Tibial nerve (tissue), 4 donors: ENCODE measurements around the gene MSANTD1. TPM values are rescaled to one million over a fixed set of nuclear protein-coding genes. Genes with fewer than 3 reads are reported as not detected.

ENCODE experiments used
- DNase-seq, 2 donors: peaks; one replicate each; pipeline ENCODE4 v3.0.0-alpha.2; 2019; ENCODE audit warnings: low spot score in 2 of 2
- H3K27ac ChIP-seq, 4 donors: fragments of 200-600 bp; sonication (generic) in 3 of 4; one replicate each; pipeline ENCODE4 v1.5.1; 2017 to 2019; ENCODE audit warnings: mild to moderate bottlenecking in 1 of 4
- H3K27me3 ChIP-seq, 2 donors: fragments of 200-600 bp; sonication (generic) in 1 of 2; one replicate each; pipeline versions ENCODE4 v1.5.1 to v1.6.0; 2017 to 2019
- H3K36me3 ChIP-seq, 3 donors: fragments of 200-600 bp; sonication (generic); one replicate each; pipeline ENCODE4 v1.5.1; 2018 to 2019
- H3K4me1 ChIP-seq, 4 donors: fragments of 200-600 bp; sonication (generic) in 3 of 4; one replicate each; pipeline ENCODE4 v1.5.1; 2017 to 2019
- H3K4me3 ChIP-seq, 4 donors: fragments of 200-600 bp; sonication (generic) in 3 of 4; one replicate each; pipeline ENCODE4 v1.5.1; 2017 to 2019; ENCODE audit warnings: mild to moderate bottlenecking in 1 of 4, moderate library complexity in 1 of 4
- H3K9me3 ChIP-seq, 4 donors: fragments of 200-600 bp; sonication (generic) in 3 of 4; one replicate each; pipeline ENCODE4 v1.5.1; 2017 to 2019
- CTCF ChIP-seq, 5 experiments: fragments of 200-600 bp in 3 of 5; fragments of 450-650 bp in 2 of 5; sonication (generic) in 3 of 5; IDR thresholded peaks; one replicate each; pipeline ENCODE4 v1.5.1; 2016 to 2019; ENCODE audit warnings: antibody characterized with exemption in 5 of 5, mild to moderate bottlenecking in 3 of 5, moderate library complexity in 2 of 5
- EP300 ChIP-seq, 2 donors: sonication (generic); formaldehyde crosslinking; IDR thresholded peaks; one replicate each; pipeline ENCODE4 v1.6.1; 2017; ENCODE audit warnings: antibody characterized with exemption in 2 of 2, mild to moderate bottlenecking in 1 of 2
- POLR2A ChIP-seq, 2 donors: fragments of 450-650 bp; IDR thresholded peaks; one replicate each; pipeline ENCODE4 v1.6.1; 2017; ENCODE audit warnings: antibody characterized with exemption in 2 of 2, mild to moderate bottlenecking in 2 of 2, moderate library complexity in 2 of 2
- WGBS, 2 donors: methylation state at CpG; one replicate each; pipeline ENCODE4 v1.1.5; 2018; 5-methylcytosine and 5-hydroxymethylcytosine counted together
- total RNA-seq, 4 donors: library from RNA; depleted of rRNA; stranded (reverse); fragments of >200 nt; gene quantifications; one replicate each; pipeline ENCODE4 v1.1.0, GENCODE V29; 2016

Gene MSANTD1
- 1 to 10 TPM; 1.2 to 2.0 (median 1.4) TPM for total RNA-seq

- H3K27ac ChIP-seq: no peak within 1 kb of the TSS
- peaks cover 0 to 32% (median 0%) of the 10 kb centered on the region in 3 donors for H3K36me3 ChIP-seq
- H3K4me1 ChIP-seq: peaks cover 0 to 4% (median 0%) of the 10 kb centered on the region in 4 donors
- H3K9me3 ChIP-seq: no peaks in the 10 kb centered on the region
- no peak for TF ChIP-seq EP300 (IDR thresholded peaks at IDR 0.05)
- H3K27me3 ChIP-seq: no peaks in the 10 kb centered on the region
- DNase-seq: no peak
- WGBS, 2 donors: 85 to 86% methylated on average over 67 to 70 of the region's 72 CpGs
- no peak within 1 kb of the TSS for H3K4me3 ChIP-seq
Measured at GRCh38 chr4:3248811-3249661, at the start of gene MSANTD1. TSS of gene MSANTD1 (plus strand) at chr4:3249159. CDS start at chr4:3249223, 64 bp downstream.

GRCh38 chr4:3199653-3200422, 49.1 kb upstream of the MSANTD1 start:
- 93% methylated on average over 17 of the region's 17 CpGs for WGBS, 2 donors
- Histone ChIP-seq H3K27ac (no peak overlapping the region), H3K4me1 (peaks cover 0 to 40% (median 14%) of the 10 kb centered on the region in 4 donors), H3K27me3 (no peaks in the 10 kb centered on the region), H3K9me3 (no peaks in the 10 kb centered on the region), H3K4me3 (no peak overlapping the region), H3K36me3 (peaks cover 0 to 84% (median 7%) of the 10 kb centered on the region in 3 donors)
- no peak for DNase-seq
- TF ChIP-seq EP300 (IDR thresholded peaks at IDR 0.05): peak in 1 of 2 donors; percentile 37
- no peak for TF ChIP-seq POLR2A (IDR thresholded peaks at IDR 0.05)
- TF ChIP-seq CTCF (IDR thresholded peaks at IDR 0.05): no peak

- no peaks in the 10 kb centered on the region for H3K9me3 ChIP-seq
- no peak for DNase-seq
- H3K4me1 ChIP-seq: peaks cover 0 to 40% (median 14%) of the 10 kb centered on the region in 4 donors
- TF ChIP-seq EP300 (IDR thresholded peaks at IDR 0.05): no peak
- no peak for TF ChIP-seq CTCF (IDR thresholded peaks at IDR 0.05)
- TF ChIP-seq POLR2A (IDR thresholded peaks at IDR 0.05): no peak
- H3K36me3 ChIP-seq: peaks cover 0 to 76% (median 7%) of the 10 kb centered on the region in 3 donors
- no peak overlapping the region for H3K4me3 ChIP-seq
- H3K27me3 ChIP-seq: no peaks in the 10 kb centered on the region
- WGBS, 2 donors: 81 to 90% methylated on average over 8 of the region's 8 CpGs
- H3K27ac ChIP-seq: no peak overlapping the region
Measured at GRCh38 chr4:3200423-3201090, 48.4 kb upstream of the MSANTD1 start.

- 74 to 75% methylated on average over 11 of the region's 11 CpGs for WGBS, 2 donors
- peaks cover 0 to 75% (median 7%) of the 10 kb centered on the region in 3 donors for H3K36me3 ChIP-seq
- no peak overlapping the region for H3K4me3 ChIP-seq
- peaks cover 0 to 40% (median 14%) of the 10 kb centered on the region in 4 donors for H3K4me1 ChIP-seq
- H3K27me3 ChIP-seq: no peaks in the 10 kb centered on the region
- peak overlapping the region in 1 of 4 donors; percentile 12 for H3K27ac ChIP-seq
- no peak for DNase-seq
- H3K9me3 ChIP-seq: no peaks in the 10 kb centered on the region
- TF ChIP-seq EP300 (IDR thresholded peaks at IDR 0.05) (no peak), POLR2A (IDR thresholded peaks at IDR 0.05) (no peak), CTCF (IDR thresholded peaks at IDR 0.05) (no peak)
Measured at GRCh38 chr4:3201718-3202702, 46.9 kb upstream of the MSANTD1 start.
